ENCODE data around the gene ZNF845. TPM values are rescaled to one million over a fixed set of nuclear protein-coding genes. Genes with fewer than 3 reads are reported as not detected.
A peak's percentile ranks its signal among the peaks of the same experiment; 100 is the strongest.

Gene ZNF845
- total and polyA plus RNA-seq, 2 of the 4 experiments (the other 2 are of a cell fraction) = 1.2 to 9.5 TPM

DNA sequence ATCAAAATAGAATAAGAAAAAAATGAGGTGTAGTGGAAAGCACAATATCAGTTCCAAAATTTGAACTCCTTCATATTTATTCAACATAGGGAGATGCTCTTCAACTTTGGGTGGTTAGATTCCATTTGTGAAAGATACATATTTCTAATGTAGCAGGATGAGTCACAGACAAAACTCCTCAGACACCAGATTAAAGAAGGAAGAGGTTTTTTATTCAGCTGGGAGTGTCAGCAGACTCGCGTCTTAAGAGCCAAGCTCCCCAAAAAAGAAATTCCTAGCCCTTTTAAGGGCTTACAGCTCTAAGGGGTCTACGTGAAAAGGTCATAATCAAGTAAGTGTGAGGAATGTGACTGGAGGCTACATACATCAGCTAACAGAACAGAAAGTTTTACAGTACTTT, 54.6 kb downstream of the ZNF845 start:
- peak; percentile 80 for ATAC-seq (ENCODE audit: low read depth)
- peak; percentile 39 for DNase-seq
- no peak overlapping the region for H3K4ac ChIP-seq (ENCODE audit: low read depth, low read length)
- no peak overlapping the region for H4K91ac ChIP-seq (ENCODE audit: insufficient read depth, low read depth, low read length)
- no peaks in the 10 kb centered on the region for H3K27me3 ChIP-seq (ENCODE audit: control insufficient read depth, insufficient read depth, low read length)
- 0 out of 2 replicates have a peak, but pooled peaks cover 3% of the 10 kb centered on the region for H3K36me3 ChIP-seq (ENCODE audit: control insufficient read depth, insufficient read depth, low read length)
- dilution Hi-C loops (cut with HindIII; ENCODE audit: low sequenced_read_pairs, unreplicated experiment) (no loop called here), in situ Hi-C loops (cut with MboI; ENCODE audit: low sequenced_read_pairs) (no loop called here), intact Hi-C loops (cut with micrococcal nuclease) (no loop called here)
- H2AK9ac ChIP-seq (replicated peaks; ENCODE audit: low read depth, low read length, poor library complexity) = no peak overlapping the region
- TF ChIP-seq ELK1 (IDR thresholded peaks at IDR 0.05; ENCODE audit: borderline replicate concordance, low read depth, low read length) (no peak), BHLHE40 (IDR thresholded peaks at IDR 0.05; ENCODE audit: low read depth, low read length) (no peak), CHD1 (IDR thresholded peaks at IDR 0.05; ENCODE audit: low read depth, low read length) (no peak)
- WGBS, 2 experiments (ENCODE audit: extremely low coverage in 2 of 2, insufficient read length in 1 of 2) = no CpG with 5 or more reads among the region's 3 CpGs
- ChIA-PET CTCF (interaction anchor here (0.6 kb wide), 1 partner anchor 52 kb away, joined by 3 read pairs; no protein-coding TSS in a partner anchor), POLR2A (ENCODE audit: unreplicated experiment) (no interaction called here)
- no peak overlapping the region for H3K9ac ChIP-seq (ENCODE audit: low read depth, low read length)
- H3K4me3 ChIP-seq (ENCODE audit: insufficient read depth, low read depth, low read length) = no peak overlapping the region
- no peak overlapping the region for H3K23ac ChIP-seq (ENCODE audit: low read depth, low read length)
- no peak overlapping the region for H3K14ac ChIP-seq (replicated peaks; ENCODE audit: low read depth, low read length)
- H3K4me1 ChIP-seq (ENCODE audit: control insufficient read depth, insufficient read depth, low read length) = no peaks in the 10 kb centered on the region
- no peak overlapping the region for H2AK5ac ChIP-seq (ENCODE audit: low read depth, low read length)
- no peak overlapping the region for H4K5ac ChIP-seq (ENCODE audit: low read depth, low read length)
- no peak overlapping the region for H2BK15ac ChIP-seq (ENCODE audit: low read depth, low read length)
- no peak overlapping the region; the same call in 1 of the 2 replicates for H3K4me2 ChIP-seq (ENCODE audit: low read depth, low read length)
- H3K56ac ChIP-seq (ENCODE audit: extremely low read depth, insufficient read depth, low read length) = no peak overlapping the region
- no peak overlapping the region for H3K27ac ChIP-seq (ENCODE audit: insufficient read depth, low read length)
- H2BK120ac ChIP-seq (ENCODE audit: low read depth, low read length) = no peak overlapping the region
- BruUV-seq (replicated peaks) = no TSS peak
- H3K18ac ChIP-seq (ENCODE audit: low read depth, low read length) = no peak overlapping the region
- no peak overlapping the region for H2BK20ac ChIP-seq (ENCODE audit: low read depth, low read length)
- peaks cover 17% of the 10 kb centered on the region for H3K9me3 ChIP-seq (ENCODE audit: control insufficient read depth, insufficient read depth, low read length)
- H3K79me1 ChIP-seq (ENCODE audit: low read depth in 1 of 2, low read length in 2 of 2) = no peaks in the 10 kb centered on the region
- H4K8ac ChIP-seq (ENCODE audit: low read depth in 2 of 2, low read length in 2 of 2) = no peak overlapping the region
- no peak overlapping the region for H2AFZ ChIP-seq (replicated peaks; ENCODE audit: low read length, poor library complexity)
- H3K9me1 ChIP-seq (ENCODE audit: insufficient read depth, low read length) = no peaks in the 10 kb centered on the region
- H4K20me1 ChIP-seq (ENCODE audit: insufficient read depth, low read length) = no peaks in the 10 kb centered on the region
- H2BK5ac ChIP-seq (ENCODE audit: low read depth, low read length, poor library complexity, severe bottlenecking) = no peak overlapping the region
